Psoas muscle (tissue), 8 donors: ENCODE measurements around the gene LSP1. TPM values are rescaled to one million over a fixed set of nuclear protein-coding genes. Genes with fewer than 3 reads are reported as not detected.

ENCODE experiments used
- ATAC-seq, 4 donors: fragments of 200-7000 bp; cut with Tn5 transposase; one replicate each; pipeline ENCODE4 v1.9.1; 2020; ENCODE audit warnings: moderate library complexity in 3 of 4, mild to moderate bottlenecking in 2 of 4
- DNase-seq, 2 donors: peaks; one replicate each; pipeline ENCODE4 v3.0.0-alpha.2; 2020
- H3K27ac ChIP-seq: fragments of 200-600 bp; one replicate; pipeline ENCODE4 v1.8.0; 2022
- H3K27me3 ChIP-seq, 3 donors: fragments of 200-600 bp in 1 of 3; one replicate each; pipeline versions ENCODE4 v1.6.1 to v1.8.0; 2013 to 2022; ENCODE audit warnings: low read length in 2 of 3, mild to moderate bottlenecking in 2 of 3, moderate library complexity in 1 of 3; ENCODE audit not compliant: insufficient read depth in 3 of 3
- H3K36me3 ChIP-seq, 2 donors: fragments of 200-600 bp in 1 of 2; one replicate each; pipeline versions ENCODE4 v1.6.1 to v1.8.0; 2013 to 2022; ENCODE audit warnings: low read depth in 1 of 2, mild to moderate bottlenecking in 1 of 2, moderate library complexity in 1 of 2; ENCODE audit not compliant: insufficient read depth in 1 of 2
- H3K4me1 ChIP-seq: fragments of 200-600 bp; one replicate; pipeline ENCODE4 v1.8.0; 2022
- H3K4me3 ChIP-seq: fragments of 200-600 bp; one replicate; pipeline ENCODE4 v1.8.0; 2022; ENCODE audit warnings: mild to moderate bottlenecking
- H3K9me3 ChIP-seq: fragments of 200-600 bp; one replicate; pipeline ENCODE4 v1.8.0; 2022
- WGBS, 3 donors: extraction: QIAGEN DNeasy Blood & Tissue Kit; methylation state at CpG; one replicate each; pipeline versions ENCODE4 v1.1.6 to v1.1.7; 2013; 5-methylcytosine and 5-hydroxymethylcytosine counted together
- intact Hi-C, 2 donors: fragments of 100-400 bp; cut with DNase I; formaldehyde crosslinking; loops; one replicate each; pipeline versions ENCODE4 v1.11.0 to v1.14.2; 2022
- polyA plus RNA-seq, 3 donors: library from polyadenylated mRNA; stranded (reverse); fragments of 200-250 nt; gene quantifications; one replicate each; pipeline ENCODE4 v1.2.3, GENCODE V29; 2013
- total RNA-seq, 4 donors: library from RNA; stranded (reverse); fragmentation: NEBNext Ultra II Directional in 2 of 4; extraction: Animal tissue kit (Norgen Biotek cat#: 25700) in 2 of 4; gene quantifications; one replicate each; pipeline versions ENCODE4 v1.2.1 to v1.2.4, GENCODE V29; 2021 to 2023
- TF ChIP-seq, protein P1 (sequence below): fragments of 200-600 bp; IDR thresholded peaks from one replicate; pipeline ENCODE4 v1.8.0; 2022; ENCODE audit warnings: antibody characterized with exemption
- donor health status: healthy with polysubstance abuse.
- donor health status: DM: no; HTN: no; CAD: no; lungs with moderate emphysema.
- donor health status: Bipolar disorder and iron deficiency.
- donor health status: healthy.
- donor health status: DM: yes; HTN: yes; CAD: no.
- donor health status: DM: no; HTN: no; CAD: no.
- donor health status: DM: no; HTN: no; CAD: no.
- donor health status: DM: yes; HTN: yes; CAD: no.

Gene LSP1
- total and polyA plus RNA-seq, 7 donors = 7.5 to 27.1 (median 14.4) TPM

DNA sequence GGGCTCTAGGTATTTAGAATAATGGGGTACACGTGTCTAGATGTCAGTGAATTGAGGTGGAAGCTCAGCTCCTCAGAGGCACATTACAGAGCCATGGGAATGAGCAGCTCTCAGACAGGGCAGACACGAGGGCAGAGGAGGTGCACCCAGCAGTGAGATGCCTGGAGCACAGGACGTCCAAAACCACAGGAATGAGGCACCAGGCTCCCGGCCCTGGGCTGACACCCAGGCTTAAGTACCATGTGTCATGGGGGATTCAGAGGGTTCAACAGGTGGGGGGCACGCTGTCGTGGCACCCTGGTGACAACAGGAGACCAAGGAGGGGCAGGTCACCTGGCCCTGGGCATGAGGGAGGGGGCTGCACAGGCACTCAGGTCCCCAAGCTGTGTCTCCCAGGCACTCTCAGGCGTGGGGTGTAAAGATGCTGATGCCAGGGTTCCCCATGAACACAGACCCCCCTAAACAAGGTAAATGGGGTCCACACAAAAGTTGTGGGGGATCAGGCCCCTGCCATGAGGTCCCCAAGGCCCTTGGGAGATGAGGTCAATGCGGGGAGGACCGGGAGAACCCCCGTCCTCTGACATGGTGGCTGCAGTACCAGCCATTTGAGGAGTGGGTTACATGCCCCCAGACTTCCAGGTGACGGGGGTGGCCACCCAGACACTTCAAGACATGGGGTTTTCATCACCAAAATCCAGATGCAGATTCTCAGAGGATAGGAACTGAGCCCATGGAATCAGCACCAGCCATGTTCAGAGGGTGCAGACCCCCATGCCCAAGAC is 23.7 kb upstream of the LSP1 start:
- 61 to 82% (median 62%) methylated on average over 11 of the region's 11 CpGs for WGBS, 3 donors
- TF ChIP-seq, protein P1, sequence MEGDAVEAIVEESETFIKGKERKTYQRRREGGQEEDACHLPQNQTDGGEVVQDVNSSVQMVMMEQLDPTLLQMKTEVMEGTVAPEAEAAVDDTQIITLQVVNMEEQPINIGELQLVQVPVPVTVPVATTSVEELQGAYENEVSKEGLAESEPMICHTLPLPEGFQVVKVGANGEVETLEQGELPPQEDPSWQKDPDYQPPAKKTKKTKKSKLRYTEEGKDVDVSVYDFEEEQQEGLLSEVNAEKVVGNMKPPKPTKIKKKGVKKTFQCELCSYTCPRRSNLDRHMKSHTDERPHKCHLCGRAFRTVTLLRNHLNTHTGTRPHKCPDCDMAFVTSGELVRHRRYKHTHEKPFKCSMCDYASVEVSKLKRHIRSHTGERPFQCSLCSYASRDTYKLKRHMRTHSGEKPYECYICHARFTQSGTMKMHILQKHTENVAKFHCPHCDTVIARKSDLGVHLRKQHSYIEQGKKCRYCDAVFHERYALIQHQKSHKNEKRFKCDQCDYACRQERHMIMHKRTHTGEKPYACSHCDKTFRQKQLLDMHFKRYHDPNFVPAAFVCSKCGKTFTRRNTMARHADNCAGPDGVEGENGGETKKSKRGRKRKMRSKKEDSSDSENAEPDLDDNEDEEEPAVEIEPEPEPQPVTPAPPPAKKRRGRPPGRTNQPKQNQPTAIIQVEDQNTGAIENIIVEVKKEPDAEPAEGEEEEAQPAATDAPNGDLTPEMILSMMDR = no peak
- Histone ChIP-seq H3K36me3 (no peaks in the 10 kb centered on the region), H3K4me1 (no peaks in the 10 kb centered on the region), H3K27ac (no peak overlapping the region), H3K9me3 (no peaks in the 10 kb centered on the region), H3K4me3 (no peak overlapping the region), H3K27me3 (peaks cover 0 to 6% (median 5%) of the 10 kb centered on the region in 3 donors)
- peak in 3 of 4 donors; percentile 18 to 64 (median 39) for ATAC-seq
- DNase-seq = peak in 1 of 2 donors; percentile 24
- intact Hi-C loops = loop anchor here in 1 of 2 donors (5.0 kb wide), 1 partner anchor 52 kb away; no protein-coding TSS in a partner anchor

DNA sequence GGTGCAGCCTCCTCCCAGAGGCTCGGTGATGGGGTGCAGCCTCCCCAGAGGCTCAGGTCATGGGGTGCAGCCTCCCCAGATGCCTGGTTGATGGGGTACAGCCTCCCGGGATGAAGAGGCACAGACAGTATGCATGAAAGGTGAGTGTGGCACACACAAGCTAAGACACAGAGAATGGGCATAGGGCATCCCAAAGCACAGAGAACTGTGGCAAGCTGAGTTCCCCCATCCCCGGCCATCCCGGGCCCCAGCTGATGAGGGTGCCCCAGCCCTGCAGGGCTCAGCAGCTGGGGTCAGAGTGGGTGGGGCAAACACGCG is 22.9 kb upstream of the LSP1 start:
- intact Hi-C loops = loop anchor here in 1 of 2 donors (10.0 kb wide), 1 partner anchor 85 kb away; no protein-coding TSS in a partner anchor
- Histone ChIP-seq H3K9me3 (no peaks in the 10 kb centered on the region), H3K4me1 (no peaks in the 10 kb centered on the region), H3K27me3 (peaks cover 0 to 6% (median 5%) of the 10 kb centered on the region in 3 donors), H3K36me3 (no peaks in the 10 kb centered on the region), H3K27ac (no peak overlapping the region), H3K4me3 (no peak overlapping the region)
- ATAC-seq = no peak
- WGBS, 3 donors = 65 to 73% (median 68%) methylated on average over 6 of the region's 6 CpGs
- TF ChIP-seq, protein P1 = no peak
- no peak for DNase-seq

DNA sequence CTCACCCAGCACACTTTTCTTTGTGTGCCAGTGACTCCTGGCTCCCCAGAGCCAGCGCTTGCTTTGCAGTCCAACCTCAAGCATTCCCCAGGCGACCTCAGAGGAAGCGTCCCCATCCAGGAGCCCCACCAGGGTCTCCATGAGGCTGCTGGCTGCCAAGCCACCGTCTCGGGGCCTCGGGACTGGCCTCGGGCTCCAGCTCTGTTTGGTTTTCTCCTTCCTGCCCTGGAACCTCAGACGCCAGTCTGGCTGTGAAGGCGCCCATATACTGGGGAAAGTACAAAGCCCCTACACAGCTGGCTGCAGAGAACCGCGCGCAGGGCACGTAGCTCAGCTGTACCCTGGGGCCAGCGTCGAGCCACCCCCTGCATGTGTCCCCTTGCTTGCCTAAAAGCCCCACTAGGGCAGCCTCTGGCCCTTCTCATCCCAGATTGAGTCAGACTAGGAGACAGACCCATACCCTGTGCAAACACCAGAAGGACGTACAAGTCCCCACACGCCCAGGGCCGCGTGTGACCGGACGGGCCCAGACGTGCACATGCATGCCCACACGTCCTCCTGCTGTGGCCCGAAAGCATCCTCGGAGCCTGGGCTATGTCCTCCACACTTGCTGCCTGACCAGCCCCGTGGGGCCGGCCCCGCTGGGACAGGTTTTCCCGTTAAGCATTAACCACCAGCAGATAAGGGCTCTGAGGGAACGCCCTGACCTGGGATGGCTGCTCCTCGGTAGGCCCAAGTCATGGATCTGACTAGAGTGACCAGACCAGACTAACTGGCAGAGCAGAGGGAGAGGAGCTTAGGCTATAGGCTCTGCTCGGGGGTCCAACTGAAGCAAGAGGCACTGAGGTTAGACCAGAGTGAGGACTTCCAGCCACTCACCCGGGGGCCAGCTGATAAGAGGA is 22.3 kb upstream of the LSP1 start:
- peaks cover 0 to 6% (median 5%) of the 10 kb centered on the region in 3 donors for H3K27me3 ChIP-seq
- no peaks in the 10 kb centered on the region for H3K9me3 ChIP-seq
- intact Hi-C loops = loop anchor here in 1 of 2 donors (10.0 kb wide), 1 partner anchor 86 kb away; no protein-coding TSS in a partner anchor
- DNase-seq (no peak), ATAC-seq (no peak)
- WGBS, 3 donors = 78 to 82% (median 80%) methylated on average over 33 of the region's 33 CpGs
- no peak overlapping the region for H3K4me3 ChIP-seq
- no peaks in the 10 kb centered on the region for H3K36me3 ChIP-seq
- no peak overlapping the region for H3K27ac ChIP-seq
- TF ChIP-seq, protein P1 = no peak
- H3K4me1 ChIP-seq = no peaks in the 10 kb centered on the region

DNA sequence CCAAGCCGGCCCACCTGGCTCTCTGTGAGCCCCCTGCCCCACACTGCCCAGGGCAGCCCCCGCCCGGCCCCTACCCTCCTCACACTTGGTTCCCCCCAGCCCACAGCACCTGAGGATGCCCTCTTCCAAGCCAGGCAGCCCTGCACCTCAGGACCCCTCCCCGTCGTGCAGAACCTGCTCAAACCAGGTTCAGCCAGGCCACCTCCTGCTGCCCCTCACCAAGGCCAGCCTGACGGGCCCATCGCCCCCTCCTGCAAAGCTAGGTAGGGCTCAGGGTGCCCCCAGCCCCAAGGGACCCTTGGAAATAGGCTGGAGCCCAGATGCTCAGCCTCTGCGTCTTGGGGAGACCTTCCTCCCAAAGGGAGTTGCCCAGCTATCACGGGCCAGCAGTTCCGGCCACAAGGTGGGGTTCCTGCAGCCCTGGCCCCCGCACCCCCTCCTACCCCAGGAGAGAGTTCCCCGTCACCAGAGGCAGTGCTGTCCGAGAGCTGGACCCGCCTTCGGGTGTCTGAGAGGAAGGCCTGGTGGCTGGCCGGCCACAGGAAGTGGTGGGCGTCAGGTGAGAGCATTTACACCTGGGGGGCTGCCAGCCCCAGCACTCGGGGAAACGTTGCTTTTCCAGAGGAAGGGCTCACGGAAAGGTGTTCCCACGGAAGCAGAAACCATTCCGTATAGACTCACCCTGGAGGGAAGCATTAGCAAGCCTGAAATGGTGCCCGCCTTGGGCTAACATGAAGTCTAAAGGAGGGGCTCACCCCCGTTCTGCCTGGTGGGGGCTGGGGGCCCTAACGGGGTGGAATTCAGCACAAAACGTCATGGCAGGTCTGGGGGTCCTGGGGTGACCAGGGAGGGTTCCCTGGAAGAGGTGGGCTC is 21.3 kb upstream of the LSP1 start:
- WGBS, 3 donors = 73 to 78% (median 74%) methylated on average over 24 to 26 of the region's 26 CpGs
- Histone ChIP-seq H3K27ac (no peak overlapping the region), H3K4me3 (no peak overlapping the region), H3K27me3 (peaks cover 0 to 6% (median 5%) of the 10 kb centered on the region in 3 donors), H3K4me1 (no peaks in the 10 kb centered on the region), H3K36me3 (no peaks in the 10 kb centered on the region), H3K9me3 (no peaks in the 10 kb centered on the region)
- TF ChIP-seq, protein P1 = no peak
- ATAC-seq = no peak
- DNase-seq = no peak
- intact Hi-C loops = loop anchor here (1.0 to 10.0 kb wide), 5 partner anchors 81 to 179 kb away; partner anchors contain the start of gene IFITM10 (in 1 of the 2)
